ENCODE results near the gene COLEC12.

COLEC12 gene

DNA sequence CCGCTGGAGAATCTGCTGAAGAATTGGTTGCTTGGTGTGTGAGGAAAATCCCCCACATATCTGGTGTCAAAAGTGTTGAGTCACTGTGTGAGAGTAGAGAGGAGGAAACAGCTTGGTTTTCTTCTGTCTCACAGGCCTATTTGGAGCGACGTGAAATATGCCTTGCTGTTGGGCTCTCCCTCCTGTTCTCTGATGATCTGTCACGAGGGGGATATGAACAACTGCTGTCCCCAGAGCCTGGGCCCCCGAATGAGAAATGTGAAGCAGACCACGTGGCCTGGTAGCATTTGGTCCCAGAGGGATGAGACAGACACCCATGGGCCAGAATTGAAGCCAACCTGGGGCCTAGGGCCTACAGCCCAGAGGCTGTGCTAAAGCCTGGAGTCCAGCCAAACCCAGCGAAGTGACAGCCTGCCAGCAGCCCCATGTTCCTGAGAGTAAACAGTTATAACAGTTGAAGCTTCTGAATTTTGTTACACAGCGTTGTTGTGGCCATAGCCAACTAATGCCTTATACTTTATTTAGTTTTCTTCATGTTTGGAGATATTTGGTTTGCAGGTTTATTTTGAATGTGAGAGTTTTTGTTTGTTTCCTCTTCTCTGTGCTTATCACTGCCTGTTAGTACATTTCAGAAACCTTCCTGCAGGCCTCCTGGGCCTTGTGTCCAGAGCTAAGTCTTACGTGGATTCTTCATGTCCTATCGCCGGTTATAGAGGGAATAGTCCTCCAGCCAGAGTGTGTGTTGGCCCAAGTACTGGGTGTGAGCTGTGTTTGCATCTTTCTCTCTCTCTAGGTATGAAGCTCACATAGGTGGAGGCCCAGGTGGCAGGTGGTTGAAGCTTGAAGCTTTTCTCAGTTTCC is 18.7 kb upstream of the COLEC12 start:
- Histone ChIP-seq H3K4me1 (ENCODE audit: insufficient read depth, low read length) (peaks cover 22% of the 10 kb centered on the region), H3K4me3 (ENCODE audit: low read depth in 1 of 2, low read length in 2 of 2) (no peak overlapping the region), H3K9ac (ENCODE audit: low read length) (no peak overlapping the region), H3K36me3 (ENCODE audit: insufficient read depth, low read length) (no peaks in the 10 kb centered on the region), H3K27me3 (ENCODE audit: control insufficient read depth in 1 of 2, insufficient read depth in 2 of 2, low read length in 2 of 2) (no peaks in the 10 kb centered on the region), H3K9me3 (ENCODE audit: low read length) (no peaks in the 10 kb centered on the region), H3K27ac (ENCODE audit: low read depth, low read length) (peak overlapping the region; percentile 9)

DNA sequence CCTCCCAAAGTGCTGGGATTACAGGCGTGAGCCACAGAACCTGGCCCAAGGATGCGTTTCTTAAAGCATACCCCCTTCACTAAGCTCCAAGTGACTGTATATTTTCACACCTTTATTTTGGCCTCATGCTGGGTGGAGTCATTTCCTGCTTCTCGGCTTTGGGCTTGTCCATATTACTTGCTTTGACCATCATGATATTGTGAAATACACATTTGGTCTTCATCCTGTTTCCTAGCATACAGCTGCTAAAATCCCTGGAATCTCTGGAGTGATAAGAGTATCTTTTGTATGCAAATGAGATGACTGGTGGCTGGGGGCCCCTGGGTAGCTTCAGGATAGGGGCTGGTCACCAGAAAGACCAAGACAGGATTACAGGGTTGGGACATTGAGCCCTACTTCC is 17.6 kb upstream of the COLEC12 start:
- no peak overlapping the region for H3K4me3 ChIP-seq (ENCODE audit: low read depth in 1 of 2, low read length in 2 of 2)
- no peaks in the 10 kb centered on the region for H3K36me3 ChIP-seq (ENCODE audit: insufficient read depth, low read length)
- no peaks in the 10 kb centered on the region for H3K9me3 ChIP-seq (ENCODE audit: low read length)
- H3K27me3 ChIP-seq (ENCODE audit: control insufficient read depth in 1 of 2, insufficient read depth in 2 of 2, low read length in 2 of 2): no peaks in the 10 kb centered on the region
- H3K4me1 ChIP-seq (ENCODE audit: insufficient read depth, low read length): peaks cover 15% of the 10 kb centered on the region
- H3K27ac ChIP-seq (ENCODE audit: low read depth, low read length): no peak overlapping the region
- H3K9ac ChIP-seq (ENCODE audit: low read length): no peak overlapping the region

DNA sequence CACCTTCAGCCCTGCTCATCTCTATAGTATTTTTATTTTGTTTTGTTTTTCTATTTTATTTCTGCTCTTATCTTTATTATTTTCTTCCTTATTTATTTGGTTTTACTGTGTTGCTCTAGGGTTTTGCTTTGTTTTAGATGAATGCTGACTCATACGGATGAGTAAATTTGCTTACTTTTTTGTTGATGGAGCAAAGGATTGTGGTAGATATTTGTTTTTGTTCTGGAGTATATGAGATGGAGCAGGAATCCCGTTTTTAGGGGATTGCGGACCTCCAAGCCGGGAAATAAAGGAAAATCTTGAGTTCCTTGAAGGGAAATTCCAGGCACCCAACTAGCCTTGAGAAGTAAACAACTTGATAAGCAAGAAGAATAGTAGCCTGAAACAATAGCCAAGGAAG is 15.3 kb upstream of the COLEC12 start:
- H3K9me3 ChIP-seq (ENCODE audit: low read length): no peaks in the 10 kb centered on the region
- H3K4me3 ChIP-seq (ENCODE audit: low read depth in 1 of 2, low read length in 2 of 2): no peak overlapping the region
- peaks cover 15% of the 10 kb centered on the region for H3K4me1 ChIP-seq (ENCODE audit: insufficient read depth, low read length)
- no peak overlapping the region for H3K27ac ChIP-seq (ENCODE audit: low read depth, low read length)
- no peak overlapping the region for H3K9ac ChIP-seq (ENCODE audit: low read length)
- H3K27me3 ChIP-seq (ENCODE audit: control insufficient read depth in 1 of 2, insufficient read depth in 2 of 2, low read length in 2 of 2): no peaks in the 10 kb centered on the region
- no peaks in the 10 kb centered on the region for H3K36me3 ChIP-seq (ENCODE audit: insufficient read depth, low read length)

DNA sequence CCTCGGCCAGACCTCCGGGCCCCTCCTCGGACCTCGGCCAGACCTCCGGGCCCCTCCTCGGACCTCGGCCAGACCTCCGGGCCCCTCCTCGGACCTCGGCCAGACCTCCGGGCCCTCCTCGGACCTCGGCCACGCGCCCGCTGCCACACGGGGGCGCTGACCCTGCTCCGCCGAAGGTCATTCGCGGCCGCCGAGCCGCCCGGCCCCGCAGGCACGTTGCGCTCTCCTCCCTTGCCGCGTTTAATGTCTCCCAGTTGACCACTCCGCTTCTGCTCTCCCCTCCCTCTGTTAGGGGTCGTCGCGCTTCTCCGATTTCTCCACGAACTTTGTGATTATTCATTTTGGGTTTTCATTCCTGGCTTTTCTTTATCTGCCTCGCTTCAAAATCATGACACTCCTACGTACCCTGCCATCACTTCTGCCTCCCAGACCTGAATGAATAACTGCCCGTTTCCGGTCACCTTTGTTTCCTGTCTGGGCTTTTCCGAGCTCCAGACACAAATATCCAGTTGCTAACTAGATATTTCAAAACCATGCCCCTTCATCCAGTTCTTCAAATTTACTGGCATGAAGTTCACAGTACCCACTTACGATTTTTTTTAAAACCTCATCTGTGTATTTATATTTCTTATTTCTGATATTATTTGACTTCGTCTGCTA is 14.8 kb upstream of the COLEC12 start:
- Histone ChIP-seq H3K9me3 (ENCODE audit: low read length) (no peaks in the 10 kb centered on the region), H3K36me3 (ENCODE audit: insufficient read depth, low read length) (no peaks in the 10 kb centered on the region), H3K9ac (ENCODE audit: low read length) (no peak overlapping the region), H3K4me3 (ENCODE audit: low read depth in 1 of 2, low read length in 2 of 2) (no peak overlapping the region), H3K4me1 (ENCODE audit: insufficient read depth, low read length) (peaks cover 15% of the 10 kb centered on the region), H3K27ac (ENCODE audit: low read depth, low read length) (no peak overlapping the region), H3K27me3 (ENCODE audit: control insufficient read depth in 1 of 2, insufficient read depth in 2 of 2, low read length in 2 of 2) (no peaks in the 10 kb centered on the region)

DNA sequence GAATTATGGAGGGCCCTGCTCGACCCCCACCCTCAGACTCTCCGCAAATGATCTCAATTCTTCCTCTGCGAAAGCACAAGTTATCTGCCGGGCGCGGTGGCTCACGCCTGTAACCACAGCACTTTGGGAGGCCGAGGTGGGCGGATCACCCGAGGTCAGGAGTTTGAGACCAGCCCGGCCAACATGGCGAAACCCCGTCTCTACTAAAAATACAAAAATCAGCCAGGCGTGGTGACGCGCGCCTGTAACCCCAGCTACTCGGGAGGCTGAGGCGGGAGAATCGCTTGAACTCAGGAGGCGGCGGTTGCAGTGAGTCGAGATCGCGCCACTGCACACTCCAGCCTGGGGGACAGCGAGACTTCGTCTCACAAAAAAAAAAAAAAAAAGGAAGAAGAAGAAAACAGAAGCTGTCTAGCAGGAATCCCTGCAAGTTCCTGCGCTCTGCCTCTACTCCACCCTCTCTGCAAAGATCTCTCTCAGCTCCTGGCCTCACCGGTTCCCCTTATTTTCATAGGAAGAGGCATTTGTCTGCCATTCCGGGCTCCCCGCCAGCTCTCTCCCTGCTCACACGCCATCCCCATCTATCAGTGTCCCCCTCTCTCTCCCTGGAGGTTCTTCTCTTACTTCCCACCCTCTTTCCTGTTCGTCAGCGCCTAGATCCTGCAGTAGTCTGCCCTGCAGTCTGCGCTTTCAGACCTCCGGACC is 13.5 kb upstream of the COLEC12 start:
- H3K4me1 ChIP-seq (ENCODE audit: insufficient read depth, low read length): peaks cover 9% of the 10 kb centered on the region
- H3K27me3 ChIP-seq (ENCODE audit: control insufficient read depth in 1 of 2, insufficient read depth in 2 of 2, low read length in 2 of 2): no peaks in the 10 kb centered on the region
- H3K27ac ChIP-seq (ENCODE audit: low read depth, low read length): no peak overlapping the region
- no peak overlapping the region for H3K4me3 ChIP-seq (ENCODE audit: low read depth in 1 of 2, low read length in 2 of 2)
- H3K9me3 ChIP-seq (ENCODE audit: low read length): no peaks in the 10 kb centered on the region
- no peak overlapping the region for H3K9ac ChIP-seq (ENCODE audit: low read length)
- H3K36me3 ChIP-seq (ENCODE audit: insufficient read depth, low read length): no peaks in the 10 kb centered on the region

DNA sequence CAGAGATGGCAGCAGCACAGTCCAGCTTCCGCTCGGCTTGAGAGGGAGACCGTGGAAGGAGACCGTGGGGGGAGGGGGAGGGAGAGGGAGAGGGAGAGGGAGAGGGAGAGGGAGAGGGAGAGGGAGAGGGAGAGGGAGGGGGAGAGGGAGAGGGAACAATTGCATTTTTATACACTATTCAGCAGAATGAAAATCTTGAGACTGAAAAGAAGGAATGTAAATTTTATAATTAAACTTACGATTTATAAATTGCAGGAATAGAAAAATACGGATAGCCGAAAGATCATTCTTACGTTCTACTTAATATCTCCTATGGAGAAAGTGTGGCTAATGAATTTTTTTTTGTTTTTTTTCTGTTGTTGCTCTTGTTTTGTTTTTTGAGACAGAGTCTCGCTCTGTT is 12.5 kb upstream of the COLEC12 start:
- Histone ChIP-seq H3K9me3 (ENCODE audit: low read length) (no peaks in the 10 kb centered on the region), H3K36me3 (ENCODE audit: insufficient read depth, low read length) (no peaks in the 10 kb centered on the region), H3K27ac (ENCODE audit: low read depth, low read length) (no peak overlapping the region), H3K4me3 (ENCODE audit: low read depth in 1 of 2, low read length in 2 of 2) (no peak overlapping the region), H3K4me1 (ENCODE audit: insufficient read depth, low read length) (no peaks in the 10 kb centered on the region), H3K27me3 (ENCODE audit: control insufficient read depth in 1 of 2, insufficient read depth in 2 of 2, low read length in 2 of 2) (no peaks in the 10 kb centered on the region), H3K9ac (ENCODE audit: low read length) (no peak overlapping the region)

DNA sequence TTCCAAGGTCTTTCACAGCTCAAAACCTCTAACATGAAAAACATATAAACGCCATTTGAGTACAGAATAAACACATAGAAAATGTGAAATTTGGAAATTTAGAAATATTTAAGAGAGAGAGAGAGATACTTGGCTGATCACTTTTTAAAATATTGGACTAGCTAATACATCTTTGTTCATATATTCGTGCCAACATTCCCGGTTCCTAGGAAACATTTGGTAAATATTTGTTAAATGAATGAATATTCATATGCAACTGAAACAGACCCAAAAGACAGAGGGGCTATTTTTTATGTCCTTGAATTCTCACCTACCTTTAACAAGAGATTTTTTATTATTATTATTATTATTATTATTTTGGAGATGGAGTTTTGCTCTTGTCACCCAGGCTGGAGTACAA is 8.3 kb upstream of the COLEC12 start:
- Histone ChIP-seq H3K4me3 (ENCODE audit: low read depth in 1 of 2, low read length in 2 of 2) (no peak overlapping the region), H3K27me3 (ENCODE audit: control insufficient read depth in 1 of 2, insufficient read depth in 2 of 2, low read length in 2 of 2) (no peaks in the 10 kb centered on the region)

GRCh38 chr18:507636-508035 is 7.1 kb upstream of the COLEC12 start:
- no peak overlapping the region for H3K9ac ChIP-seq (ENCODE audit: low read length)

More for the DNA sequence above, 8.3 kb upstream of the COLEC12 start:
- Histone ChIP-seq H3K9ac (ENCODE audit: low read length) (no peak overlapping the region), H3K4me1 (ENCODE audit: insufficient read depth, low read length) (no peaks in the 10 kb centered on the region), H3K36me3 (ENCODE audit: insufficient read depth, low read length) (no peaks in the 10 kb centered on the region), H3K27ac (ENCODE audit: low read depth, low read length) (no peak overlapping the region), H3K9me3 (ENCODE audit: low read length) (no peaks in the 10 kb centered on the region)

DNA sequence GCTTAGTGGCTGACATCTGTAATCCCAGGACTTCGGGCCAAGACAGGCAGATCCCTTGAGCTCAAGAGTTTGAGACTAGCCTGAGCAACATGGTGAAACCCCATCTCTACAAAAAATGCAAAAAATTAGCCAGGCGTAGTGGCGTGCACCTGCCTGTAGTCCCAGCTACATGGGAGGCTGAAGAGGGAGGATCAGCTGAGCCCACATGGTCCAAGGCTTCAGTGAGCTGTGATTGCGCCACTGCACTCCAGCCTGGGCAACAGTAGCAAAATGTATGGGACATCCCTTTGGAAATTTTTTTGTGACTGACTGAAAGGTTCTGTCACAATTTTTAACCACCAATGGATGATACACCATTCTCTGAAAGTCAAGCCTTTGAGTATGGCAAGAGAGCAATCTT is 6.3 kb upstream of the COLEC12 start:
- no peak overlapping the region for H3K27ac ChIP-seq (ENCODE audit: low read depth, low read length)

More at GRCh38 chr18:507636-508035, 7.1 kb upstream of the COLEC12 start:
- H3K9me3 ChIP-seq (ENCODE audit: low read length): no peaks in the 10 kb centered on the region
- no peak overlapping the region for H3K4me3 ChIP-seq (ENCODE audit: low read depth in 1 of 2, low read length in 2 of 2)
- H3K27ac ChIP-seq (ENCODE audit: low read depth, low read length): no peak overlapping the region
- no peaks in the 10 kb centered on the region for H3K27me3 ChIP-seq (ENCODE audit: control insufficient read depth in 1 of 2, insufficient read depth in 2 of 2, low read length in 2 of 2)
- no peaks in the 10 kb centered on the region for H3K36me3 ChIP-seq (ENCODE audit: insufficient read depth, low read length)
- no peaks in the 10 kb centered on the region for H3K4me1 ChIP-seq (ENCODE audit: insufficient read depth, low read length)

DNA sequence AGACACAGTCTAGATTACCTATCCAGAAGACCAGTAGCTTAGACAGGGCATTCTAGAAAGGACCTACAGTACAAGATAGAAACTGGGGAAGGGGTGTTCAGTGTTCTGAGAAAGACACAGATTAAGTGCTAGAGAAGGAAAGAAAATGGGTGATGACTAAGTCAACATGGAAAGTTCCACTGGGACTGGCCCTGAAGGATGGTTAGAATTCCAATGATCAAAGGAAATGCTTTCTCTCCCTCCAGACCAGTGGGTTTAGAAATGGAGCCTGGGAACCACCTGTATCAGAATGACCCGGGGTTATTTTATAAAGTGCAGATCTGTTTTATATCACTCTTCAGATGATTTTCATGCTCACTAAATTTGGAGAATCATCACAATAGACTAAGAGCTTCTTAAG is 5.8 kb upstream of the COLEC12 start:
- H3K36me3 ChIP-seq (ENCODE audit: insufficient read depth, low read length): no peaks in the 10 kb centered on the region
- H3K4me1 ChIP-seq (ENCODE audit: insufficient read depth, low read length): no peaks in the 10 kb centered on the region
- H3K9ac ChIP-seq (ENCODE audit: low read length): no peak overlapping the region
- H3K9me3 ChIP-seq (ENCODE audit: low read length): no peaks in the 10 kb centered on the region
- no peak overlapping the region for H3K4me3 ChIP-seq (ENCODE audit: low read depth in 1 of 2, low read length in 2 of 2)
- H3K27ac ChIP-seq (ENCODE audit: low read depth, low read length): no peak overlapping the region
- no peaks in the 10 kb centered on the region for H3K27me3 ChIP-seq (ENCODE audit: control insufficient read depth in 1 of 2, insufficient read depth in 2 of 2, low read length in 2 of 2)

More for the DNA sequence above, 6.3 kb upstream of the COLEC12 start:
- Histone ChIP-seq H3K9ac (ENCODE audit: low read length) (no peak overlapping the region), H3K9me3 (ENCODE audit: low read length) (no peaks in the 10 kb centered on the region), H3K36me3 (ENCODE audit: insufficient read depth, low read length) (no peaks in the 10 kb centered on the region), H3K4me3 (ENCODE audit: low read depth in 1 of 2, low read length in 2 of 2) (no peak overlapping the region), H3K27me3 (ENCODE audit: control insufficient read depth in 1 of 2, insufficient read depth in 2 of 2, low read length in 2 of 2) (no peaks in the 10 kb centered on the region), H3K4me1 (ENCODE audit: insufficient read depth, low read length) (no peaks in the 10 kb centered on the region)

DNA sequence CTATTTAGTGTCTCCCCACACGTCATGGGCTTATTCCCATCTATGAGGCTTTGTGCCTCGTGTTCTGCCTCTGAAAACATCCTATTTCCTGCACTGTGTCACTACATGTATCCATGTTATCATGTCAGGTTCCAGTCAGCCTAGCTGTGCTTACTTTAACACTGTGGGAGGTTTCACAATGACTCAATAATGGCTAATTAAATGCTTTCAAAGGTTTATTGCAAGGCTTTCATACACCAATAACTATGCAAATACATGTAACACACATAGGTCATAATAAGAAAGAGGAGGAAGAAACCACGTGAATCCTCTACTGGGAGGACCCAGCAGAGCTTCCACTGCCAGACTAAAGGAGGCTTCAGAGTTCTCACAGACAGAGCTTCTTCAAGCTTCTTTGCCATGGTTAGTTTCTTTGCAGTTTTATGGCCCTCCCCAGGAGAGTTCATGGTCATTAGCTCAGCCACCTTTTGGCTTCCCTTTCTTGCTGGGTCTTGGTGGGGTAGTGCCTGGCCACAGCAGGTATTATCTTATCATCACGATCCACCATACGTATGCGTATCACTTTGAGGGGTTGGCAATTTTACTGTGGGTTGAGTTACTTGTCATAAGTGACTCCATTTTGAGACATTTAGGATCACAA is 5.1 kb upstream of the COLEC12 start:
- no peaks in the 10 kb centered on the region for H3K36me3 ChIP-seq (ENCODE audit: insufficient read depth, low read length)
- no peak overlapping the region for H3K27ac ChIP-seq (ENCODE audit: low read depth, low read length)
- no peak overlapping the region for H3K9ac ChIP-seq (ENCODE audit: low read length)
- no peak overlapping the region for H3K4me3 ChIP-seq (ENCODE audit: low read depth in 1 of 2, low read length in 2 of 2)
- H3K4me1 ChIP-seq (ENCODE audit: insufficient read depth, low read length): no peaks in the 10 kb centered on the region
- H3K9me3 ChIP-seq (ENCODE audit: low read length): no peaks in the 10 kb centered on the region
- H3K27me3 ChIP-seq (ENCODE audit: control insufficient read depth in 1 of 2, insufficient read depth in 2 of 2, low read length in 2 of 2): no peaks in the 10 kb centered on the region

Measured in muscle layer of colon (tissue), 2 donors.